DMS153 treated with DMSO at 0.1 percent for 48 hours (cell line): Measurements from ENCODE around the gene GIMAP1.
"Not testable (repeated sequence)": the region's sequence is repeated elsewhere in the genome, so short reads cannot be mapped to it uniquely, and the experiment has no call there.

Source experiments
- DNase-seq: peaks from one replicate; lab custom pipeline; 2025; ENCODE audit not compliant: unreplicated experiment; lab: John Stamatoyannopoulos, UW

The GIMAP1 gene

GRCh38 chr7:150716368-150716767 is at the start of gene GIMAP1:
GIMAP1 (plus strand) TSS chr7:150716613; CDS start chr7:150719048, 2,435 bp downstream.
- no peak for DNase-seq

DNA sequence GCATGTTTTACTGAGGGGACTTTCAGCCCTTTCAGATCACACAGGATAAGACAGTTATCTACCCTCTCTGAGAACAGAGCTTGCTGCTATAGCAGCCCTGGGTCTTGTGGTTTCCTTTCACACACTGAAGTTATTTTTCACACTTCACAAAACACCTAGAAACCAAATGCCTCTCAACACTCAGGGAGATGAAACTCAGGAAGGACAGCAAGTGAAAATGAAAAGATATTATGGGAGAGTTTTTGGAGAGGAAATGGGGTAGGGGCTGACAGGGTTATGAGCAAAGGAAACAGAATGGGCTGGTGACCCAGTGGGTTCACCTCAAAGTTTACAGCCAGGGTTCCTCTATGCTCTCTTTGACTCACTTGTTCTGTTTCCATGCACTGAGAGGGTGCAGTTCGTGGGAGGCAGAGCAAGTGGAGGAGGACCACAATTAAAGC is 47.9 kb upstream of the GIMAP1 start:
- DNase-seq, result no peak

DNA sequence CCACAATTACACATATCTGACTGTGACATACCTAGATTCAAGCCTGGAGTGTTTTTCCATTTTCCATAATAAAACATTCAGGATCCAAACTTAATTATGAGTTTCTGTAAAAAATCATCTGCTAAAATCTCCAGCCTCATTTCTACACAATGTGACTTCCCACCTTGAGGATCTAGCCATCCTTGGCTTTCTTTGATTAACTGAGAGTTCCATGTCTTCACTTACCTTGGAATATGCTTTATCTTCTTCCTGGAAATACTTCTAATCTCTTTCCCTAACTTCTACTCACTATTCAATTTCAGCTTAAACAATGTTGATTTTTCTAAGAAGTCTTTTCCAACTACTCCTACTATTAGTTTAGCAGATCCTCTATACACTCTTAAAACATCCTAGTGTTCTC is 47.4 kb upstream of the GIMAP1 start:
- DNase-seq, result no peak

- DNase-seq, result not testable (repeated sequence)
Measured at GRCh38 chr7:150671798-150672585, 44.4 kb upstream of the GIMAP1 start.

GRCh38 chr7:150675714-150676113 is 40.7 kb upstream of the GIMAP1 start:
- no peak for DNase-seq

DNA sequence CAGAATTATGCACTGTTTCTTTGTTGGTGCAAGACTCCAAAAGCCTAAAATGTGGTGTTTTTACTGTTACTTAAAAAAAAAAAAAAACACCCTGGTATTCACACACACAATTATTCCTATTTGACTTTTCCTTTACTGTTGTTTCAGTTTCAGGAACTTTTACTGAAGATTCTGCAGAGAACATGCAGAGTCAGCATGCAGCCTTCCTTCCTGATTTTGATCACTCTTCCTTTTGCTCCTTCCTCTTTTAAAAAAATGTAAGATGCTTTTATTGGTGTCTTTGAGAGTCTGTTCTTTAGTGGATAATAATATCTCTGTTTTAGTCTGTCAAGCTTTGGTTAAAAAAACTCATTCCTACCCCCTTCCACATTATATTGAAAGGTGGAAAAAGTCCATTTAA is 40.1 kb upstream of the GIMAP1 start:
- not testable (repeated sequence) for DNase-seq

DNA sequence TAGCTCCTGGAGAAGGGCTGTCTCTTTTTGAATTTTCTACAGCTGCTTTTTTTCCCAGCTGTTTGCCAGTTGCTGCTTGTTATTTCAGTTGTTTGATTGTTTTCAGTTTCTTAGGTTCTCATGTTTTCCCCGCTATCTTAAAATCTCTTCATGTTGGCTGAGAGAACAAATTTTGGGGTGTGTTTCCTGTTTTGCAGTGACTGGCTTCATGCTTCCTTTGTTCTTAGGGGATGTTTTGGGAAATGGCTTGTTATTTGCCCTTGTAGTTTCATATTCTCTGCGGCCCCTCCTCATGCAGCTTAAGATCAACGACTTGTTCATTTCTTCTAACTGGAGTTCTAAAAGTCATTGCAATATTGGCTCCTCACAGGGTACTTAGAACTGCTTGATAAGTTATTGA is 39.6 kb upstream of the GIMAP1 start:
- DNase-seq, result not testable (repeated sequence)

GRCh38 chr7:150678601-150679000 is 37.8 kb upstream of the GIMAP1 start:
- DNase-seq, result not testable (repeated sequence)

DNA sequence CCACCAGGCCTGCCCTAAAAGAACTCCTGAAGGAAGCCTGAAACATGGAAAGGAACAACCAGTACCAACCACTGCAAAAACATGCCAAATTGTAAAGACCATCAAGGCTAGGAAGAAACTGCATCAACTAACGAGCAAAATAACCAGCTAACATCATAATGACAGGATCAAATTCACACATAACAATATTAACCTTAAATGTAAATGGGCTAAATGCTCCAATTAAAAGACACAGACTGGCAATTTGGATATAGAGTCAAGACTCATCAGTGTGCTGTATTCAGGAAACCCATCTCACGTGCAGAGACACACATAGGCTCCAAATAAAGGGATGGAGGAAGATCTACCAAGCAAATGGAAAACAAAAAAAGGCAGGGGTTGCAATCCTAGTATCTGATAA is 36.0 kb upstream of the GIMAP1 start:
- DNase-seq, result not testable (repeated sequence)

- peak; percentile 38 for DNase-seq
Measured at GRCh38 chr7:150685219-150686029, 31.0 kb upstream of the GIMAP1 start, which contains the start of gene GIMAP2. GIMAP2 (plus strand) TSS chr7:150685706; CDS start chr7:150687060, 1,354 bp downstream.

DNA sequence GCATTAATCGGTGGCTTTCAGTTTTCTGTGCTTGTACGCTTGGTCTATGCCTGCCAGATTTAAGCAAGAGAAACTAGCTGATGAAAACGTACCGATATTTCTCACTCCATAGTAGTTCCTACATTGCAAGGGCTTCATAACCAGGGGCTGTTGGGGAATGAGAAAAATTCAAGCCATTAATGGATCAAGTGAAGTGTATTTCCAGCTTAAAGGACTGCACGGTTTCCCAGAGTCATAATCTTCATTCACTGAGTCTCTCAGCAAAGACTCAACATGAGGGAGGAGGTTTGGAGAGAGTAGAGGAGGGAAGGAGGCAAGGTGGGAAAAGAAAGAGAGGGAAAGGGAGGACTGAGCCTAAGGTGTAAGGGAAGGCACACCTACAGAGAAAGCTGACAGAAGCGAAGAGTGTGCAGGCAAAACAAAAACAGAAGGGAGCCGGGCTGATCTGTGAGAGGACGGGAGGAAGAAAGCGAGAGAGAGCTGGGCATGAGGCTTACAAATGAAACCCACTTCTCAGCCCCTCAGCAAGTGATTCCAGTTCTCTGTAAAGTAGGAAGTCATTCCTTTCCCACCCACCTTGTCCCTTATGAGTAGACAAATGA is 30.3 kb upstream of the GIMAP1 start:
- DNase-seq, result no peak

DNA sequence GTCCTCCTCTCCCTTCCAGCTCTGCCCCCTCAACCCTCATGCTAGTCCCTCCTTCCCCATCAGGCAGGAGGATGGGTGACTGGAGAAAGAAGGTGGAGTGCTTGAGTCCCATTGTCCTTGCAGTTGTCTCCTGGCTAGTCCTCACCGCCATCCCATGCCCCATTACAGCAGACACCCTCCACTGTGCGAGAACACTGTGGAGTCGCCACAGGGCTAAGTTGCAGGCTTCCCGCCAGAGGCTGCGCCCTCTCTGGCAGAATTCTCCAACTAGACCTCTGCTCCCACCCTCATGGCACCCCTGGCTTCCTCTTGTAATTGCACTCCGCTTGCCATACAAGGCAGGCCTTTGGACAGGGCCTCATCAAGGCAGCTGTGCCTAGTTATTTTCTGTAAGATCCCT is 27.8 kb upstream of the GIMAP1 start:
- no peak for DNase-seq

DNA sequence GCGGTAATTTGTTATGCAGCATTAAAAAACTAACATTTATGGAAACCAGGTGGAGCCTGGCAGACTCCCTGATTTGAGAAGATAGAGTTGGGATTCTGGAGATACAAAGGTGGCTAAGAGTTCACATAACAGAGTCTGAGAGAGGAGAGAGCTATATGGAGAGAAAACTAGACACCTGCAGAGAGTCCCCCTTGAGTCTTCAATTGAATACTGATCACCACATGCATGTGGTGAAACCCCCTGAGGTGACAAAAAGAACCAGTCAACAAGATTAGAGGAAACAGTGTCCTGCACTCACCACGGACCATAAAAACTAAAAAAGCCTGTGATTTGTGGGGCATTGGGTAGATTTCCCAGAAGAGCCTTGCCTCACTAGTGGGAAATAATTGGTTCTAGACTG is 20.8 kb upstream of the GIMAP1 start:
- DNase-seq, result no peak

DNA sequence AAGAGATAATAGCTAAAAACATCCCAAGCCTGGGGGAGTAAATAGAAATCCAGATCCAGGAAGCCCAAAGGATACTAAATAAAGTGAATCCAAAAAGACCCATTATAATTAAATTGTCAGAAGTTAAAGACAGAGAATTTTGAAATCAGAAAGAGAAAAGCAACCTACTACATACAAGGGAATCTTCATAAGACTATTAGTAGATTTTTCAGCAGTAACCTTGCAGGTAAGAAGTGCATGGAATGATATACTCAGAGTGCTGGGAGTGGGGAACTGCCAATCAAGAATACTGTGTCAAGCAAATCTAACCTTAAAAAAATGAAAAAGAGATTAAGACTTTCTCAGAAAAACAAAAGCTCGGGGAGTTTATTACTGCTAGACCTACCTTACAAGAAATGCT is 13.2 kb upstream of the GIMAP1 start:
- DNase-seq, result no peak

DNA sequence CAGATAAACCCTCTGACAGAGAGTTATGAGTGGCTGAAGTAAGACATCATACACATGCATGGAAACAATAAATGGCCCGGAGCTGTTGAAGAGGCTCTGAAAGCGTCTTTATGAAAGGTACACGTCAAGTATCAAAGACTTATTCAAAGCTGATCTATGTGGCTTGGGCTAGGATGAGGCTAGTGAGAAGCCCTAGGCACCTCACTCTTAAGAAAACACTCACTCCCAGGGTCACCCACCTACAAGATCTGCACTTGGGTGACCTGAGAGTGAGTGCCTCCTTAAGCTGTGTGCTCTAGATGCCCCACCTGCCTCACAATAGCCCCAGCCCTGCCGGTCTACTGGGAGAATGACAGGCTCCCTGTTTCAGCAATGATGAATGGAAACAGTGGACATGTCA is 1.1 kb upstream of the GIMAP1 start:
- no peak for DNase-seq

DNA sequence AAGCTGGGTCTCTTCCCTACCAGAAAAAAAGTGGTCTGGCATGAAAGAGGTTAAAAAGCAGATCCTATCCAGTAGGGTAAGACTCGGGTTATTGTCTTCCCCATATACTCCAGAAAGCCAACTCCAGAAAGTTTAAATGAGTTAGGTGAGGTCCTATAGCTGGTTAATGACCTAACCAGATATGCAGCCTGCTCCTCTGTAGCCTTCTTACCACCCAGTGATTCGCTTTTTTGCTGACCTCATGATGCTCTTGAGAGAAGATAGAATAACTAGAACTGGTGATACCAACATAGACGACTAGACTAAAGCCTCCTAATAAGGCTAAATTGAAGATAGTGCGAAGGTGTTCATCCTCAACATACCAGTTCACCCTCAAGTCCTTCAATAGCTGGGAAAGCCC is 675 bp upstream of the GIMAP1 start:
- no peak for DNase-seq

DNA sequence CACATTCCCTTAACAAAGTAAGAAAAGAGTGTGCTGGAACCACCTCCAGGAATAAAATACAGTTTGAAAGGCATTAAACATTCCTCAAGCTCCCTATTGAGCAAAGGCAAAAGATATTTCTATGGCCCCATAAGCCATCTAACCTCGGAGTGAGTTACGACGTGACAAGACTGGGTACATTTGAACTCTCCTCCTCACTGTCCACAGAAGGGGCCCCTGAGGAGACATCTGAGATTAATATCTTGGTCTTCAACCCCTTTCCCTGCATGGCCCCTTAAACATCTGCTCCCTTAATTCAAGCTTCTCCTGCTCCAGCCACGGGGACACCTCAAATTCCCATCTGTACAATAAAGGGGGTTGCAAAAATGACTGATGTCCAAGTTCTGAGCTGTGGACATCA is 526 bp downstream of the GIMAP1 start:
- no peak for DNase-seq

- DNase-seq, result no peak
Measured at GRCh38 chr7:150717814-150718420, 1.5 kb downstream of the GIMAP1 start.

DNA sequence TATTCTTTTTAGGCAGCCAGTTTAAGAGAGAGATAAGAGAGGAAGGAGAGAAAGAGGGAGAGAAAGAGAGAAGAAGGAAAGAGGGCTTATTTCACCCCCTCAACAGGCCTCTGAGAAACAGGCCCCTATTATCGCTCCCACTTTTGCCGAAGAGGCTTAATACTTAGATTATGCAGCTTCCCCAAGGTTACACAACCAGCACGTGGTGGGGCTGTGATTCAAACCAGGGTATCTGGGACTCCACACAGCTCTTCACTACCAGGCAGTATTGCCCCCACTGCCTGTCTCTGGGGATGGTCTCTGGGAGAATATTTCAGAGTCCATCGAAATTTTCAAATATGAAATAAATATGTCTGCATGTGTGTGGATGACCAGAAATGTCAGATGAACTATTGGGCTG is 3.0 kb downstream of the GIMAP1 start:
- DNase-seq, result no peak

DNA sequence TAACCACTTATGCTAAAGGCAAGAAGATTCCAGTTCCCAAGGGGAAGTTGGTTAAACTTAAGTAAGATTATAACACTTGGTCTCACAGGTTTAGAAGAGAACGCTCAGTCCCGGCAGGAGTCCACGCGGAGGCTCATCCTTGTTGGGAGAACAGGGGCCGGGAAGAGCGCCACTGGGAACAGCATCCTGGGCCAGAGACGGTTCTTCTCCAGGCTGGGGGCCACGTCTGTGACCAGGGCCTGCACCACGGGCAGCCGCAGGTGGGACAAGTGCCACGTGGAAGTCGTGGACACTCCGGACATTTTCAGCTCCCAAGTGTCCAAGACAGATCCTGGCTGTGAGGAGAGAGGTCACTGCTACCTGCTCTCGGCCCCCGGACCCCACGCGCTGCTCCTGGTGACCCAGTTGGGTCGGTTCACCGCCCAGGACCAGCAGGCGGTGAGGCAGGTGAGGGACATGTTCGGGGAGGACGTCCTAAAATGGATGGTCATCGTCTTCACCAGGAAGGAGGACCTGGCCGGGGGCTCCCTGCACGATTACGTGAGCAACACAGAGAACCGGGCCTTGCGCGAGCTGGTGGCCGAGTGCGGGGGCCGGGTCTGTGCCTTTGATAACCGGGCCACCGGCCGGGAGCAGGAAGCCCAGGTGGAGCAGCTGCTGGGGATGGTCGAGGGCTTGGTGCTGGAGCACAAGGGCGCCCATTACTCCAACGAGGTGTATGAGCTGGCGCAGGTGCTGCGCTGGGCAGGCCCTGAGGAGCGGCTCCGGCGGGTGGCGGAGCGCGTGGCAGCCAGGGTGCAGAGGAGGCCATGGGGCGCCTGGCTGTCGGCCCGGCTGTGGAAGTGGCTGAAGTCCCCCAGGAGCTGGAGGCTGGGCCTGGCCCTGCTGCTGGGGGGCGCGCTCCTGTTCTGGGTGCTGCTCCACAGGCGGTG is 3.8 kb downstream of the GIMAP1 start:
- no peak for DNase-seq
